ENCODE data around the gene PTDSS2. TPM values are rescaled to one million over a fixed set of nuclear protein-coding genes. Genes with fewer than 3 reads are reported as not detected.

The PTDSS2 gene
- total RNA-seq, 4 donors from 2014 or later, result 23.9 to 58.3 (median 30.2) TPM

DNA sequence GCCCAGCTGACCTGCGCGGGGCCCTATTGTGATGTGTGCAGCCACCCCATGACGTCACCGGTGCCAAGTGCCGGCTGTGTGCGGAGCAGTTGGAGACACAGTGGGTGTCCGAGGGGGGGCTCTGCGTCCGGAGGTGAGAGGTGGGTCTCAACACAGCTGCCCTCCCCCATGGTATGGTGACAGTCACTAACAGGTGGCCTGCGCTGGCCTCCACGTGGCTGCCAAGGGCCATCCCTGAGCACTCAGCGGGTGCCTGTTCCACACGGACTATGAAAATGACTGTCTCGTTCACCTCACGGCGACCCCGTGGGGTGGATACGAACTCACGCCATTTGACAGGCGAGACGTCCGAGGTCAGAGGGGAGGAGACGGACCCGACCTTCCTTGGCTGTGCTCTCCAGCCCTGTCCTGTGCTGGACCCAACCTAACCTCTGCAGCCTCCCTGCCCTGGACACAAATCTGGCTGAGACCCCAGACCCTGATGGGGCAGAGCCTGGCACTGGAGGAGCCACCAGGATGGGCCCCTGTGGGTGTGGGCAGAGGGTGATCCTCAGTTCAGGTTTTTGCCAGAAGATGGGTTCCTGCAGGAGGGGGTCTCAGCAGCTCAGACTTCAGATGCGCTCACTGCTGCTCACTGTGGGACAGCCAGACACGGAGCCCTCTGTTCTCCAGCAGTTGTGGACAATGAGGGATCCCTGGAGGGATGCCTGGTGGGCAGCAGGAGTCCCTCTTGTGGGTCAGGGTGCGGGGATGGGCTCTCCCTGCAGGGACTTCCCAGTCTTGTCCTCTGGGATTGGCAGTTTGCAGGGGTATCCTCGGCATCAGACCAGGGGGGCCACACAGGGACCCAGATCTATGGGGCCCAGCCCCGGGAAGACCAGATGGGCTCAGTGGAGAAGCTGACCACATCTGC is 79.0 kb downstream of the PTDSS2 start:
- H3K4me1 ChIP-seq, result peaks cover 9 to 19% (median 15%) of the 10 kb centered on the region in 4 donors
- TF ChIP-seq EP300 (IDR thresholded peaks at IDR 0.05) (no peak), CTCF (IDR thresholded peaks at IDR 0.05) (no peak), POLR2A (IDR thresholded peaks at IDR 0.05; ENCODE audit: low read depth) (no peak), POLR2AphosphoS5 (IDR thresholded peaks at IDR 0.05) (no peak)
- H3K27ac ChIP-seq (replicated peaks in 1 of 4), result no peak overlapping the region
- H3K4me3 ChIP-seq, result no peak overlapping the region
- H3K36me3 ChIP-seq, result peaks cover 21 to 35% (median 32%) of the 10 kb centered on the region in 4 donors
- intact Hi-C loops (cut with DNase I), result no loop called here
- no peaks in the 10 kb centered on the region for H3K27me3 ChIP-seq
- 69% methylated on average over 20 of the region's 29 CpGs for WGBS
- no peaks in the 10 kb centered on the region for H3K9me3 ChIP-seq
- DNase-seq (ENCODE audit: extremely low spot score), result no peak

DNA sequence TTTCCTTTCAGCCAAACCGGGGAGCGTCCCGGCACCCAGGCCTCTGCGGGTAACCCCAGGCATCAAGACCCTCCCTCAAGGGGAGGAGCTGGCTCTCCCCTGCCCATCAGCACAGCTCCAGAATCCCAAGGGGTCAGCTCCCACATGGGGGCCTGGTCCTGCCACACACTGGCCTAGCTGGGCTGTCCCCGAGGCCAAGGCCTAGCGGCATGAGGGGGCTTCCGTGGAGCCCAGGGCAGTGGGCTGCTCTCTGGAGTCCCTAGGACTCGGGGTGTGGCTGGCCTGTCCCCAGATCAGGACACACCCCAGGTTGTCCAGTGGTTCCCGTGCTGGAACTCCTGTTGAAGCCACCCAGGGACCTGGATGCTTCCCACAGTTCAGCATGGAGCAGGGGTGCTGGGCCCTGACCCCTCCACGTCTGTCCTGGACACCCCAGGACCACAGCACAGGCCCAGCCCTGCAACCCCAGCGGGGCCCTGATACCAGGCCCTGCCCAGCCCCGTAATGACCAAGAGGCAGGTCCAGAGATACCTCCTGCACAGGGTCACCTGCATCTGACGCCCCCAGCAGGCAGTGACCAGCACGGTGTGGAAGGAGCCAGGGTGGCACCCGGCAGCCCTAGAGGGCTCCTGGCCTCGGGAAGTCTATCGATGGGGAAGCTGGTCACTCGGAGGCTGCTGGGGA is 79.8 kb downstream of the PTDSS2 start:
- H3K36me3 ChIP-seq, result peaks cover 21 to 35% (median 32%) of the 10 kb centered on the region in 4 donors
- no peak overlapping the region for H3K4me3 ChIP-seq
- DNase-seq (ENCODE audit: extremely low spot score), result no peak
- no peaks in the 10 kb centered on the region for H3K27me3 ChIP-seq
- intact Hi-C loops (cut with DNase I), result no loop called here
- TF ChIP-seq EP300 (IDR thresholded peaks at IDR 0.05) (no peak), POLR2AphosphoS5 (IDR thresholded peaks at IDR 0.05) (no peak), CTCF (IDR thresholded peaks at IDR 0.05) (no peak), POLR2A (IDR thresholded peaks at IDR 0.05; ENCODE audit: low read depth) (no peak)
- H3K4me1 ChIP-seq, result peaks cover 15 to 25% (median 23%) of the 10 kb centered on the region in 4 donors
- H3K27ac ChIP-seq (replicated peaks in 1 of 4), result no peak overlapping the region
- H3K9me3 ChIP-seq, result no peaks in the 10 kb centered on the region
- WGBS, result 75% methylated on average over 9 of the region's 18 CpGs

DNA sequence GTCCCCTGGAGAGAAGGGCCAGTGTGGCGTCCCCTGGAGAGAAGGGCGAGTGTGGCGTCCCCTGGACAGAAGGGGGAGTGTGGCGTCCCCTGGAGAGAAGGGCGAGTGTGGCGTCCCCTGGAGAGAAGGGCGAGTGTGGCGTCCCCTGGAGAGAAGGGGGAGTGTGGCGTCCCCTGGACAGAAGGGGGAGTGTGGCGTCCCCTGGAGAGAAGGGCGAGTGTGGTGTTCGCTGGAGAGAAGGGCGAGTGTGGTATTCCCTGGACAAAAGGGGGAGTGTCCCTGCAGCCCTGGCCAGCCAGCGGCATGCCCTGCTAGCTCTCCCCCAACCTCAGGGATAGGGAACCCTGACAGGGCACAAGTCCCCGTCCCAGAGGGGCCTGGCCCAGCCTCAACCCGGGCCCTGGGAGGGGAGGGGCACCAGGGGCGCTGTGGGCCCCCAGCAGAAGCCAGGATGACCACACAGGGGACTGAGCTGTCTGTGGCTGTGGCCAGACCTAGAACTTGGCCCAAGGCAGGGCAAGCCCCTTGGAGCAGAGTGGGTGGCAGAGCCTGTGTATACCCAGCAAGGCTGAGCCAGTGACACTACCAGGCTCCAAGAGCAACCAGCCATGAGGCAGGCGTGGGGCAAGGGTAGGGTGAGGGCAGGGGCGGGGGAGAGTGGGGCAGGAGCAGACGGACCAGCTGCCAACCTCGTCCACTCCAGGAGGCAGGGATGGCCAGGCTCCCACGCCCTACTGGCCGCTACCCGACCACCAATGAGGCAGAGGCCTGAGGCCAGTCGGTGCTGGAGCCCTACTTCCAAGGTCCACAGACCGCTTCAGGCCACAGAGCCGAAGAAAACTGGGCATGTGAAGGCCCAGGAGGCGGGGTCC is 81.1 kb downstream of the PTDSS2 start:
- intact Hi-C loops (cut with DNase I), result no loop called here
- 90% methylated on average over 22 of the region's 28 CpGs for WGBS

More for the DNA sequence above, 81.1 kb downstream of the PTDSS2 start:
- no peaks in the 10 kb centered on the region for H3K27me3 ChIP-seq
- H3K27ac ChIP-seq (replicated peaks in 1 of 4), result no peak overlapping the region
- peaks cover 21 to 35% (median 32%) of the 10 kb centered on the region in 4 donors for H3K36me3 ChIP-seq
- H3K9me3 ChIP-seq, result no peaks in the 10 kb centered on the region
- no peak overlapping the region for H3K4me3 ChIP-seq
- TF ChIP-seq POLR2AphosphoS5 (IDR thresholded peaks at IDR 0.05) (no peak), POLR2A (IDR thresholded peaks at IDR 0.05; ENCODE audit: low read depth) (no peak), EP300 (IDR thresholded peaks at IDR 0.05) (no peak), CTCF (IDR thresholded peaks at IDR 0.05) (no peak)
- H3K4me1 ChIP-seq, result peaks cover 18 to 30% (median 28%) of the 10 kb centered on the region in 4 donors
- no peak for DNase-seq (ENCODE audit: extremely low spot score)
